K562 (cell line): ENCODE results near the gene ID4. TPM values are rescaled to one million over a fixed set of nuclear protein-coding genes. Genes with fewer than 3 reads are reported as not detected.

ENCODE experiments used
- CREB5 ChIP-seq: fragments of 250-450 bp; sonication (Bioruptor Pico); IDR thresholded peaks from 2 replicates; pipeline ENCODE4 v1.5.0; 2020; ENCODE audit warnings: mild to moderate bottlenecking
- FOS ChIP-seq: IDR thresholded peaks from 3 replicates; pipeline ENCODE4 v1.6.1; 2011; ENCODE audit not compliant: insufficient read length; ENCODE audit errors: extremely low read depth
- FOXA3 ChIP-seq, 2 experiments: fragments of 450-650 bp in 1 of 2; sonication (generic) in 1 of 2; formaldehyde crosslinking; IDR thresholded peaks in 1 of 2; conservative IDR thresholded peaks in 1 of 2; 2 replicates each; pipeline versions ENCODE4 v1.4.0 to v1.8.0; 2020 to 2022; ENCODE audit warnings: mild to moderate bottlenecking in 2 of 2, missing genetic modification reagents in 1 of 2
- GTF2E2 ChIP-seq: fragments of 200-800 bp; sonication (Bioruptor generic); IDR thresholded peaks from 2 replicates; pipeline ENCODE4 v1.6.1; 2016; ENCODE audit warnings: missing genetic modification characterization, missing compliant biosample characterization
- HMG20A ChIP-seq: fragments of 450-650 bp; formaldehyde crosslinking; conservative IDR thresholded peaks from 2 replicates; pipeline ENCODE4 v1.4.0; 2020; ENCODE audit warnings: mild to moderate bottlenecking, mixed read lengths
- NCOA4 ChIP-seq: fragments of 450-650 bp; IDR thresholded peaks from 2 replicates; pipeline ENCODE4 v1.6.1; 2018; ENCODE audit warnings: mild to moderate bottlenecking; ENCODE audit not compliant: partially characterized antibody
- POLR3G ChIP-seq: IDR thresholded peaks from 2 replicates; pipeline ENCODE4 v1.6.1; 2011; ENCODE audit not compliant: insufficient read length, insufficient replicate concordance; ENCODE audit errors: extremely low read depth
- SMAD1 ChIP-seq: fragments of 150-350 bp; IDR thresholded peaks from 2 replicates; pipeline ENCODE4 v1.6.1; 2014; ENCODE audit warnings: low read length, low read depth; ENCODE audit not compliant: partially characterized antibody
- SREBF2 ChIP-seq: sonication (generic); formaldehyde crosslinking; IDR thresholded peaks from 2 replicates; pipeline ENCODE4 v1.4.0; 2020; ENCODE audit warnings: mild to moderate bottlenecking, missing genetic modification reagents
- STAT5A ChIP-seq: IDR thresholded peaks from 2 replicates; pipeline ENCODE4 v1.6.1; 2012; ENCODE audit warnings: low read length, inconsistent platforms, borderline replicate concordance
- ZBTB11 ChIP-seq, 3 experiments: fragments of 200-800 bp in 1 of 3; fragments of 250-450 bp in 1 of 3; fragments of 450-650 bp in 1 of 3; sonication (Bioruptor Pico) in 1 of 3; sonication (Bioruptor generic) in 1 of 3; formaldehyde crosslinking in 1 of 3; IDR thresholded peaks; 2 replicates each; pipeline versions ENCODE4 v1.6.1 to v1.8.0; 2016 to 2022; ENCODE audit warnings: mild to moderate bottlenecking in 2 of 3, missing genetic modification characterization in 2 of 3, missing compliant biosample characterization in 1 of 3, moderate library complexity in 1 of 3
- polyA plus RNA-seq, 8 experiments: library from polyadenylated mRNA; depleted of rRNA in 4 of 8; stranded (reverse) in 5 of 8; unstranded in 3 of 8; fragments of >200 nt; fragmentation: Nextera tagmentation in 2 of 8; fragmentation: Illumina TruSeq in 1 of 8; extraction: Ambion mirVana in 2 of 8; extraction: Trizol in 1 of 8; gene quantifications; 2 replicates each; pipeline versions ENCODE4 v1.2.1 to v1.2.3, GENCODE V29; 2011 to 2014; ENCODE audit warnings: inconsistent platforms in 1 of 8, missing spikeins in 1 of 8
- total RNA-seq, 7 experiments: library from RNA; depleted of rRNA in 6 of 7; stranded (reverse); fragments of >200 nt in 6 of 7; fragmentation: Illumina TruSeq in 2 of 7; extraction: Trizol in 2 of 7; gene quantifications; 2 replicates each; pipeline versions ENCODE4 v1.2.1 to v1.2.3, GENCODE V29; 2011 to 2021; ENCODE audit warnings: low replicate concordance in 1 of 7
- TF ChIP-seq, protein P1 (sequence below): fragments of 250-450 bp; sonication (Bioruptor Pico); IDR thresholded peaks from 2 replicates; pipeline ENCODE4 v1.6.1; 2021; ENCODE audit warnings: mild to moderate bottlenecking
- TF ChIP-seq, protein P2 (sequence below): fragments of 450-650 bp; formaldehyde crosslinking; IDR thresholded peaks from 2 replicates; pipeline ENCODE4 v1.4.0; 2020; ENCODE audit warnings: mild to moderate bottlenecking, moderate library complexity
- TF ChIP-seq, protein P3 (sequence below): fragments of 200-400 bp; formaldehyde crosslinking; IDR thresholded peaks from 2 replicates; pipeline ENCODE4 v1.6.1; 2017; ENCODE audit warnings: mild to moderate bottlenecking, low read depth, low read length, moderate library complexity
- TF ChIP-seq, protein P4 (sequence below): fragments of 450-650 bp; IDR thresholded peaks from 2 replicates; pipeline ENCODE4 v1.6.1; 2016

ID4 gene
- total and polyA plus RNA-seq, 9 of the 15 experiments (the other 6 are each of a cell fraction or from before 2014, with no cell fraction given) = not detected

GRCh38 chr6:19804205-19805128, 32.7 kb upstream of the ID4 start (continued):
- TF ChIP-seq NCOA4 = no peak
- no peak for TF ChIP-seq FOS
- TF ChIP-seq CREB5 (CRISPR knock-in tag) = no peak
- TF ChIP-seq, protein P1, sequence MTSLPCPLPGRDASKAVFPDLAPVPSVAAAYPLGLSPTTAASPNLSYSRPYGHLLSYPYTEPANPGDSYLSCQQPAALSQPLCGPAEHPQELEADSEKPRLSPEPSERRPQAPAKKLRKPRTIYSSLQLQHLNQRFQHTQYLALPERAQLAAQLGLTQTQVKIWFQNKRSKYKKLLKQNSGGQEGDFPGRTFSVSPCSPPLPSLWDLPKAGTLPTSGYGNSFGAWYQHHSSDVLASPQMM (CRISPR knock-in tag) = no peak
- TF ChIP-seq HMG20A = no peak
- no peak for TF ChIP-seq POLR3G
- peak in 1 of 3 experiments; percentile 57; a peak in 2 of 6 replicates for TF ChIP-seq ZBTB11 (CRISPR knock-in tag; IDR thresholded peaks at IDR 0.05)
- TF ChIP-seq FOXA3 (CRISPR knock-in tag; conservative IDR thresholded peaks at IDR 0.05 in 1 of 2, IDR thresholded peaks at IDR 0.05 in 1 of 2) = no peak
- peak; percentile 96 for TF ChIP-seq SMAD1
- TF ChIP-seq GTF2E2 (tag) = no peak
- no peak for TF ChIP-seq STAT5A
- TF ChIP-seq, protein P2, sequence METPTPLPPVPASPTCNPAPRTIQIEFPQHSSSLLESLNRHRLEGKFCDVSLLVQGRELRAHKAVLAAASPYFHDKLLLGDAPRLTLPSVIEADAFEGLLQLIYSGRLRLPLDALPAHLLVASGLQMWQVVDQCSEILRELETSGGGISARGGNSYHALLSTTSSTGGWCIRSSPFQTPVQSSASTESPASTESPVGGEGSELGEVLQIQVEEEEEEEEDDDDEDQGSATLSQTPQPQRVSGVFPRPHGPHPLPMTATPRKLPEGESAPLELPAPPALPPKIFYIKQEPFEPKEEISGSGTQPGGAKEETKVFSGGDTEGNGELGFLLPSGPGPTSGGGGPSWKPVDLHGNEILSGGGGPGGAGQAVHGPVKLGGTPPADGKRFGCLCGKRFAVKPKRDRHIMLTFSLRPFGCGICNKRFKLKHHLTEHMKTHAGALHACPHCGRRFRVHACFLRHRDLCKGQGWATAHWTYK (CRISPR knock-in tag) = peak; percentile 53; the same call in 1 of the 2 replicates
- TF ChIP-seq, protein P3, sequence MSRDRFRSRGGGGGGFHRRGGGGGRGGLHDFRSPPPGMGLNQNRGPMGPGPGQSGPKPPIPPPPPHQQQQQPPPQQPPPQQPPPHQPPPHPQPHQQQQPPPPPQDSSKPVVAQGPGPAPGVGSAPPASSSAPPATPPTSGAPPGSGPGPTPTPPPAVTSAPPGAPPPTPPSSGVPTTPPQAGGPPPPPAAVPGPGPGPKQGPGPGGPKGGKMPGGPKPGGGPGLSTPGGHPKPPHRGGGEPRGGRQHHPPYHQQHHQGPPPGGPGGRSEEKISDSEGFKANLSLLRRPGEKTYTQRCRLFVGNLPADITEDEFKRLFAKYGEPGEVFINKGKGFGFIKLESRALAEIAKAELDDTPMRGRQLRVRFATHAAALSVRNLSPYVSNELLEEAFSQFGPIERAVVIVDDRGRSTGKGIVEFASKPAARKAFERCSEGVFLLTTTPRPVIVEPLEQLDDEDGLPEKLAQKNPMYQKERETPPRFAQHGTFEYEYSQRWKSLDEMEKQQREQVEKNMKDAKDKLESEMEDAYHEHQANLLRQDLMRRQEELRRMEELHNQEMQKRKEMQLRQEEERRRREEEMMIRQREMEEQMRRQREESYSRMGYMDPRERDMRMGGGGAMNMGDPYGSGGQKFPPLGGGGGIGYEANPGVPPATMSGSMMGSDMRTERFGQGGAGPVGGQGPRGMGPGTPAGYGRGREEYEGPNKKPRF = no peak
- TF ChIP-seq, protein P4, sequence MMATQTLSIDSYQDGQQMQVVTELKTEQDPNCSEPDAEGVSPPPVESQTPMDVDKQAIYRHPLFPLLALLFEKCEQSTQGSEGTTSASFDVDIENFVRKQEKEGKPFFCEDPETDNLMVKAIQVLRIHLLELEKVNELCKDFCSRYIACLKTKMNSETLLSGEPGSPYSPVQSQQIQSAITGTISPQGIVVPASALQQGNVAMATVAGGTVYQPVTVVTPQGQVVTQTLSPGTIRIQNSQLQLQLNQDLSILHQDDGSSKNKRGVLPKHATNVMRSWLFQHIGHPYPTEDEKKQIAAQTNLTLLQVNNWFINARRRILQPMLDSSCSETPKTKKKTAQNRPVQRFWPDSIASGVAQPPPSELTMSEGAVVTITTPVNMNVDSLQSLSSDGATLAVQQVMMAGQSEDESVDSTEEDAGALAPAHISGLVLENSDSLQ = no peak; the same call in 1 of the 2 replicates
- TF ChIP-seq SREBF2 (CRISPR knock-in tag) = no peak
